ENCODE results near the gene HTR5A.

GRCh38 chr7:155021699-155022145 is 48.4 kb upstream of the HTR5A start:
- no peak for TF ChIP-seq POLR2AphosphoS5 (IDR thresholded peaks at IDR 0.05)
- no peak for TF ChIP-seq POLR2A (IDR thresholded peaks at IDR 0.05)
- TF ChIP-seq, protein P1, sequence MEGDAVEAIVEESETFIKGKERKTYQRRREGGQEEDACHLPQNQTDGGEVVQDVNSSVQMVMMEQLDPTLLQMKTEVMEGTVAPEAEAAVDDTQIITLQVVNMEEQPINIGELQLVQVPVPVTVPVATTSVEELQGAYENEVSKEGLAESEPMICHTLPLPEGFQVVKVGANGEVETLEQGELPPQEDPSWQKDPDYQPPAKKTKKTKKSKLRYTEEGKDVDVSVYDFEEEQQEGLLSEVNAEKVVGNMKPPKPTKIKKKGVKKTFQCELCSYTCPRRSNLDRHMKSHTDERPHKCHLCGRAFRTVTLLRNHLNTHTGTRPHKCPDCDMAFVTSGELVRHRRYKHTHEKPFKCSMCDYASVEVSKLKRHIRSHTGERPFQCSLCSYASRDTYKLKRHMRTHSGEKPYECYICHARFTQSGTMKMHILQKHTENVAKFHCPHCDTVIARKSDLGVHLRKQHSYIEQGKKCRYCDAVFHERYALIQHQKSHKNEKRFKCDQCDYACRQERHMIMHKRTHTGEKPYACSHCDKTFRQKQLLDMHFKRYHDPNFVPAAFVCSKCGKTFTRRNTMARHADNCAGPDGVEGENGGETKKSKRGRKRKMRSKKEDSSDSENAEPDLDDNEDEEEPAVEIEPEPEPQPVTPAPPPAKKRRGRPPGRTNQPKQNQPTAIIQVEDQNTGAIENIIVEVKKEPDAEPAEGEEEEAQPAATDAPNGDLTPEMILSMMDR (IDR thresholded peaks at IDR 0.05), result no peak
